ENCODE measurements around the gene ILKAP.

DNA sequence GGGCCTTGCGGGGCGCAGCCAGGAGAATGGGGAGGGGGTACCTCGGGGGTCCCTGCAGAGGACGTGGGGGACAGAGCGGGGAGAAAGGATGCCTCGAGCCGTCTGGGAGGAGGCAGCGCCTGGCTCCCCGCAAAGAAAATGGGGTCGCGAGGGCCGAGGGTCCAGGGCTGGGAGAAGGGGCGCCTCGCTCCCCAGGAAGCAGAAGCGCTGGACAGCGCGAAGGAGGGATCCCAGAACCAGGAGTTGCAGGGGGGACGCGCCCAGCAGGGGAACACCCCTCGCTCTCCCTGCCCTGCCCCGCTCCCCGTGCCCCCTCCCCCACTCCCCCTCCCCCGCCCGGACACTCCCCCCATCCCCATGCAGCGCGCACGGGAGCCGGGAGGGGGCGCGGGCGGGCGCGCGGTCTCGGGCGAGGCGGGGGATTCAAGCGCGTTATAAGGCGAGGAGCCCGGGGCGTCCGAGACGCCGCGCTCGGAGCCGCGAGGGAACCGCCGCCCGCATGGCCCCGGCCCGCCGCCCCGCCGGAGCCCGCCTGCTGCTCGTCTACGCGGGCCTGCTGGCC, 44.9 kb downstream of the ILKAP start, which contains the start of gene ERFE:
- TF ChIP-seq, protein P1, sequence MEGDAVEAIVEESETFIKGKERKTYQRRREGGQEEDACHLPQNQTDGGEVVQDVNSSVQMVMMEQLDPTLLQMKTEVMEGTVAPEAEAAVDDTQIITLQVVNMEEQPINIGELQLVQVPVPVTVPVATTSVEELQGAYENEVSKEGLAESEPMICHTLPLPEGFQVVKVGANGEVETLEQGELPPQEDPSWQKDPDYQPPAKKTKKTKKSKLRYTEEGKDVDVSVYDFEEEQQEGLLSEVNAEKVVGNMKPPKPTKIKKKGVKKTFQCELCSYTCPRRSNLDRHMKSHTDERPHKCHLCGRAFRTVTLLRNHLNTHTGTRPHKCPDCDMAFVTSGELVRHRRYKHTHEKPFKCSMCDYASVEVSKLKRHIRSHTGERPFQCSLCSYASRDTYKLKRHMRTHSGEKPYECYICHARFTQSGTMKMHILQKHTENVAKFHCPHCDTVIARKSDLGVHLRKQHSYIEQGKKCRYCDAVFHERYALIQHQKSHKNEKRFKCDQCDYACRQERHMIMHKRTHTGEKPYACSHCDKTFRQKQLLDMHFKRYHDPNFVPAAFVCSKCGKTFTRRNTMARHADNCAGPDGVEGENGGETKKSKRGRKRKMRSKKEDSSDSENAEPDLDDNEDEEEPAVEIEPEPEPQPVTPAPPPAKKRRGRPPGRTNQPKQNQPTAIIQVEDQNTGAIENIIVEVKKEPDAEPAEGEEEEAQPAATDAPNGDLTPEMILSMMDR (IDR thresholded peaks at IDR 0.05): peak in 2 of 6 experiments; percentile 19 to 39
- TF ChIP-seq POLR2A (IDR thresholded peaks at IDR 0.05): no peak
